Ovary (tissue), 9 donors: Measurements from ENCODE around the gene DYNC1H1. TPM values are rescaled to one million over a fixed set of nuclear protein-coding genes. Genes with fewer than 3 reads are reported as not detected.

ENCODE experiments used
- DNase-seq, 5 donors: peaks; one replicate each; pipeline ENCODE4 v3.0.0-alpha.2; 2019 to 2020
- H3K27ac ChIP-seq, 2 donors: fragments of 200-600 bp; one replicate each; pipeline versions ENCODE4 v1.5.1 to v1.8.0; 2019 to 2022
- H3K27me3 ChIP-seq: fragments of 200-600 bp; one replicate; pipeline ENCODE4 v1.8.0; 2022
- H3K36me3 ChIP-seq: fragments of 200-600 bp; sonication (generic); one replicate; pipeline ENCODE4 v1.5.1; 2019
- H3K4me1 ChIP-seq: one replicate; pipeline ENCODE4 v1.8.1; 2013; ENCODE audit warnings: mild to moderate bottlenecking, moderate library complexity; ENCODE audit not compliant: insufficient read depth
- H3K4me3 ChIP-seq: fragments of 200-600 bp; sonication (generic); one replicate; pipeline ENCODE4 v1.5.1; 2017
- H3K9me3 ChIP-seq, 2 donors: fragments of 200-600 bp in 1 of 2; sonication (generic) in 1 of 2; one replicate each; pipeline versions ENCODE4 v1.5.1 to v1.8.1; 2013 to 2019; ENCODE audit warnings: mild to moderate bottlenecking in 1 of 2, moderate library complexity in 1 of 2
- CTCF ChIP-seq, 3 donors: fragments of 450-650 bp in 2 of 3; fragments of 200-600 bp in 1 of 3; IDR thresholded peaks; one replicate each; pipeline versions ENCODE4 v1.5.1 to v1.8.0; 2016 to 2022; ENCODE audit warnings: antibody characterized with exemption in 3 of 3, mild to moderate bottlenecking in 1 of 3
- EP300 ChIP-seq: sonication (generic); formaldehyde crosslinking; IDR thresholded peaks from one replicate; pipeline ENCODE4 v1.6.1; 2017; ENCODE audit warnings: antibody characterized with exemption
- POLR2A ChIP-seq: fragments of 450-650 bp; IDR thresholded peaks from one replicate; pipeline ENCODE4 v1.6.1; 2017; ENCODE audit warnings: antibody characterized with exemption, mild to moderate bottlenecking, moderate library complexity
- WGBS, 3 donors: extraction: QIAGEN DNeasy Blood & Tissue Kit in 1 of 3; methylation state at CpG; one replicate each; pipeline versions ENCODE4 v1.1.5 to v1.1.7; 2013 to 2017; 5-methylcytosine and 5-hydroxymethylcytosine counted together
- intact Hi-C, 4 donors: fragments of 100-400 bp; cut with DNase I; formaldehyde crosslinking; loops; one replicate each; pipeline versions ENCODE4 v1.11.0 to v1.15.1; 2022 to 2023
- polyA plus RNA-seq, 2 donors: library from polyadenylated mRNA; stranded (reverse); fragments of 200-250 nt in 1 of 2; fragments of 350-450 nt in 1 of 2; fragmentation: Illumina TruSeq in 1 of 2; extraction: RNeasy Lipid Tissue Mini Kit (QIAGEN cat#74804) in 1 of 2; gene quantifications; one replicate each; pipeline ENCODE4 v1.2.3, GENCODE V29; 2013 to 2014
- total RNA-seq, 7 donors: library from RNA; depleted of rRNA in 2 of 7; stranded (reverse); fragments of >200 nt in 2 of 7; fragmentation: NEBNext Ultra II Directional in 3 of 7; extraction: Animal tissue kit (Norgen Biotek cat#: 25700) in 3 of 7; gene quantifications; one replicate each; pipeline versions ENCODE4 v1.1.0 to v1.2.4, GENCODE V29; 2016 to 2023
- donor health status: DM: no; HTN: no; CAD: no; lungs with moderate emphysema.
- donor health status: DM: no; HTN: no; CAD: no.
- donor health status: Bipolar disorder and iron deficiency.
- donor health status: DM: yes; HTN: yes; CAD: no.
- donor health status: DM: no; HTN: no; CAD: no.
- donor health status: DM: yes; HTN: yes; CAD: no.

The DYNC1H1 gene
- total and polyA plus RNA-seq, 9 donors = 130 to 373 (median 246) TPM

- no peaks in the 10 kb centered on the region for H3K36me3 ChIP-seq
- H3K9me3 ChIP-seq = no peaks in the 10 kb centered on the region
- 81 to 89% (median 83%) methylated on average over 8 to 12 of the region's 12 CpGs for WGBS, 3 donors
- intact Hi-C loops = no loop called here
- H3K27ac ChIP-seq = no peak overlapping the region
- no peaks in the 10 kb centered on the region for H3K27me3 ChIP-seq
- H3K4me3 ChIP-seq = no peak overlapping the region
- no peaks in the 10 kb centered on the region for H3K4me1 ChIP-seq
- DNase-seq = peak in 1 of 5 donors; percentile 28
- TF ChIP-seq CTCF (IDR thresholded peaks at IDR 0.05) (no peak), POLR2A (no peak), EP300 (no peak)
These were observed 101.7 kb downstream of the DYNC1H1 start for GRCh38 chr14:102066041-102066451.

GRCh38 chr14:102071283-102071998 is 107.1 kb downstream of the DYNC1H1 start:
- H3K9me3 ChIP-seq = no peaks in the 10 kb centered on the region
- H3K27ac ChIP-seq = no peak overlapping the region
- no peaks in the 10 kb centered on the region for H3K27me3 ChIP-seq
- TF ChIP-seq POLR2A = no peak
- no peak for TF ChIP-seq EP300
- TF ChIP-seq CTCF (IDR thresholded peaks at IDR 0.05) = no peak
- H3K36me3 ChIP-seq = no peaks in the 10 kb centered on the region
- H3K4me1 ChIP-seq = no peaks in the 10 kb centered on the region
- 74 to 76% (median 75%) methylated on average over 10 of the region's 10 CpGs for WGBS, 3 donors
- DNase-seq = no peak
- intact Hi-C loops = no loop called here
- H3K4me3 ChIP-seq = no peak overlapping the region

- DNase-seq = no peak
- intact Hi-C loops = no loop called here
- no peak overlapping the region for H3K27ac ChIP-seq
- TF ChIP-seq POLR2A (no peak), EP300 (no peak), CTCF (IDR thresholded peaks at IDR 0.05) (no peak)
- H3K4me3 ChIP-seq = no peak overlapping the region
- no peaks in the 10 kb centered on the region for H3K4me1 ChIP-seq
- 44 to 78% (median 65%) methylated on average over 4 of the region's 4 CpGs for WGBS, 3 donors
- H3K27me3 ChIP-seq = no peaks in the 10 kb centered on the region
- no peaks in the 10 kb centered on the region for H3K36me3 ChIP-seq
- no peaks in the 10 kb centered on the region for H3K9me3 ChIP-seq
These were observed 110.1 kb downstream of the DYNC1H1 start for GRCh38 chr14:102074415-102074964.

- H3K27me3 ChIP-seq = no peaks in the 10 kb centered on the region
- H3K4me3 ChIP-seq = no peak overlapping the region
- no peaks in the 10 kb centered on the region for H3K36me3 ChIP-seq
- WGBS, 3 donors = 81 to 86% (median 85%) methylated on average over 4 of the region's 4 CpGs
- no peaks in the 10 kb centered on the region for H3K9me3 ChIP-seq
- no peaks in the 10 kb centered on the region for H3K4me1 ChIP-seq
- TF ChIP-seq EP300 = no peak
- TF ChIP-seq POLR2A = no peak
- no peak for TF ChIP-seq CTCF (IDR thresholded peaks at IDR 0.05)
- DNase-seq = no peak
- no peak overlapping the region for H3K27ac ChIP-seq
- intact Hi-C loops = no loop called here
These were observed 110.8 kb downstream of the DYNC1H1 start for GRCh38 chr14:102075155-102075554.
